H1 (cell line): ENCODE measurements around the gene PIGH. TPM values are rescaled to one million over a fixed set of nuclear protein-coding genes. Genes with fewer than 3 reads are reported as not detected.

ENCODE experiments used
- CHD1 ChIP-seq: IDR thresholded peaks from 2 replicates; pipeline ENCODE4 v1.6.1; 2012; ENCODE audit warnings: low read depth, low read length, improper control_type of control experiment
- GTF2F1 ChIP-seq: IDR thresholded peaks from 2 replicates; pipeline ENCODE4 v1.6.1; 2012; ENCODE audit warnings: low read depth, low read length, improper control_type of control experiment, borderline replicate concordance
- SP1 ChIP-seq: IDR thresholded peaks from 2 replicates; pipeline ENCODE4 v1.6.1; 2011; ENCODE audit warnings: low read depth, low read length
- polyA plus RNA-seq, 7 experiments: library from polyadenylated mRNA; depleted of rRNA in 3 of 7; stranded (reverse) in 5 of 7; unstranded in 2 of 7; fragments of >200 nt in 5 of 7; fragments of 200-250 nt in 2 of 7; gene quantifications; 1 replicate in 5 of 7; 2 replicates in 1 of 7; 4 replicates in 1 of 7; pipeline versions ENCODE4 v1.2.1 to v1.2.3, GENCODE V29; 2011 to 2013; ENCODE audit warnings: missing spikeins in 2 of 7, mixed read lengths in 2 of 7
- total RNA-seq: library from RNA; stranded (reverse); fragmentation: NEBNext Ultra II Directional; extraction: Animal tissue kit (Norgen Biotek cat#: 25700); gene quantifications from 2 replicates; pipeline ENCODE4 v1.2.1, GENCODE V29; 2021

The PIGH gene
- total and polyA plus RNA-seq, 2 of the 8 experiments (the other 6 are each of a cell fraction or from before 2014, with no cell fraction given): 7.2 to 8.6 TPM

DNA sequence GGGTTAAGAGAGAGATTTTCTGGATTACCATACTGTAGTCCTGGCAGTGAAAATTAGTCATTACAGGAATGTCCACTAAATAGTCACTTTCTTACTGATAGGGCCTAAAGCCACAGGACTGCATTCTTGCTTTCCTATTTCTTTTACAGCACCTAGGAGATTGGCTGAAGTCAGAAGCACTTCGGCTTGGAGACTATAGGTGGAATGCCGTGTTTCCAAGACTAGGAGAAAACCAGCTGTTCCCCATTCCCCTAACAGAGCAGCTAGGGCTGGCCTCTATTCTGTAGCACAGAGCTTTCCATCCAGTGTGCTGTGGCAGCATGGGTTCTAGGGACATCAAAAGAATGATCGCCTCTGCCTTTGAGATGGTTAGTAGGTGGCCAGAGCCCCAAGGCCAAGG is 15.1 kb downstream of the PIGH start (continued):
- TF ChIP-seq CHD1: no peak
- no peak for TF ChIP-seq SP1
- TF ChIP-seq GTF2F1: no peak
